ENCODE measurements around the gene CCDC148.

DNA sequence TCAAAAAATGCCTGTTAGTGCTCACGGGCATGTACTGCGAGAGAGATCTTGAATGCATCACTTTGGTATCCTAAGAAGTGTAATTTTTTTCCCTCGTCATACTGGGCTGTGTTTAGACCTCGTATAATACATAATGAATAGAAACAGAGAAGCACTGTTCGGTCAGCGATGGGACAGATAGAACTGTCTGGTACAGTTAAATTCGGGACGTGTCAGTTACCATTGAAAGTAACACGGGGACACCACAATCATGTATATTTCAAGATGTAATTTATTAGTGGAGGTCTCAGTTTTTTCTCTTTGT lies 2.0 kb upstream of the CCDC148 start:
- TF ChIP-seq EZH2phosphoT487 (IDR thresholded peaks at IDR 0.05; ENCODE audit: insufficient read depth, low read depth) (no peak), EZH2 (IDR thresholded peaks at IDR 0.05; ENCODE audit: insufficient read depth, poor library complexity, severe bottlenecking) (no peak)

Measured in GM23248 (cell line).